ENCODE data around the gene YWHAG. TPM values are rescaled to one million over a fixed set of nuclear protein-coding genes. Genes with fewer than 3 reads are reported as not detected.

YWHAG gene
- total RNA-seq, 1 experiment from 2014 or later: 241 TPM

DNA sequence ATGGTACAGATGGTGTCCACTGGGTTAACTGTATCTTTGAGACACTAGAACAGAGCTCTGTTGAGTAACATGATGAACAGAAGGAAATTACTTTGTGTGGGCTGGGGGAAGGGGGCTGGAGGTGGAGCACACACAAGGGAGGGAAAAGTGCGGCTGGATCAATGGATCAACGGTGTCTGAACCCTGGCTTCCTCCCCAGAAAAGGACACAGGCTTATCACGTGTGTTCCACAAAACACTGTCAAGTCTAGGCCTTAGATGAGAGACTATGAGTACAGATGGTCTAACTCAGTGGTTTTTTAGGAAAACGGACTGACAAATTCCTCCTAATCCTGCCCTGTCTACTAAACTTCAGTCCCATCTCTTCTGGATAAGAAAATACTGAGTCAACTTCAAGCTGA lies 28.5 kb downstream of the YWHAG start:
- H3K27me3 Mint-ChIP-seq (ENCODE audit: low read depth): no peaks in the 10 kb centered on the region
- H3K36me3 Mint-ChIP-seq (ENCODE audit: insufficient read depth in 1 of 3, low read depth in 3 of 3): peaks cover 37 to 69% (median 60%) of the 10 kb centered on the region in 3 experiments; a peak in 6 of 7 replicates

More for the DNA sequence above, 28.5 kb downstream of the YWHAG start:
- Mint-ChIP-seq H3K27ac (peak overlapping the region in 2 of 3 experiments; percentile 26 to 46; a peak in 3 of 7 replicates), H3K4me3 (no peak overlapping the region), H3K4me1 (peaks cover 3 to 11% of the 10 kb centered on the region in 2 experiments; a peak in 2 of 4 replicates), H3K9me3 (no peaks in the 10 kb centered on the region)
- Histone ChIP-seq H3K14ac (ENCODE audit: insufficient read depth, low read length) (no peak overlapping the region), H3T11ph (ENCODE audit: low read length) (no peak overlapping the region), H3K9me3 (ENCODE audit: control insufficient read depth, low read depth, low read length) (no peaks in the 10 kb centered on the region), H4K91ac (ENCODE audit: insufficient read length, low read depth, low read length) (no peak overlapping the region), H2BK120ac (ENCODE audit: low read depth, low read length, poor library complexity, severe bottlenecking) (no peak overlapping the region), H3K9ac (ENCODE audit: extremely low read depth, insufficient read length, low read length) (no peak overlapping the region), H2BK12ac (ENCODE audit: insufficient read length, low read depth, low read length) (no peak overlapping the region), H2AFZ (ENCODE audit: low read length) (no peak overlapping the region), H3K4me1 (ENCODE audit: insufficient read depth, low read length) (no peaks in the 10 kb centered on the region; the same call in 1 of the 2 replicates), H3K18ac (ENCODE audit: insufficient read length, low read depth, low read length) (no peak overlapping the region), H3K56ac (ENCODE audit: insufficient read length, low read depth, low read length) (no peak overlapping the region), H2BK15ac (ENCODE audit: low read depth, low read length) (no peak overlapping the region), H3K23me2 (ENCODE audit: insufficient read length, low read depth, low read length, poor library complexity, severe bottlenecking) (no peaks in the 10 kb centered on the region), H3K79me1 (ENCODE audit: insufficient read depth, low read depth, low read length, poor library complexity, severe bottlenecking) (peaks cover 7% of the 10 kb centered on the region), H3K4me2 (ENCODE audit: insufficient read depth, insufficient read length, low read length) (no peak overlapping the region), H2BK20ac (ENCODE audit: low read depth, low read length, poor library complexity, severe bottlenecking) (no peak overlapping the region), H4K8ac (replicated peaks; ENCODE audit: insufficient read length, low read depth, low read length) (no peak overlapping the region), H2AK5ac (ENCODE audit: insufficient read length, low read length) (no peak overlapping the region), H4K20me1 (ENCODE audit: control insufficient read depth, insufficient read depth, insufficient read length) (no peaks in the 10 kb centered on the region), H4K5ac (ENCODE audit: insufficient read length, low read depth, low read length) (no peak overlapping the region), H3K4ac (ENCODE audit: low read depth, low read length) (no peak overlapping the region), H3K27me3 (ENCODE audit: insufficient read depth, low read length) (no peaks in the 10 kb centered on the region), H3K27ac (ENCODE audit: insufficient read length, low read depth, low read length) (no peak overlapping the region), H2BK5ac (ENCODE audit: insufficient read length, low read length) (no peak overlapping the region), H3K23ac (ENCODE audit: insufficient read length, low read depth, low read length) (no peak overlapping the region), H3K79me2 (ENCODE audit: insufficient read depth, low read length) (peaks cover 41% of the 10 kb centered on the region; the same call in 1 of the 2 replicates)
- no CpG with 5 or more reads among the region's 4 CpGs for WGBS (ENCODE audit: extremely low coverage, insufficient read length, low lambda C conversion rate)
- DNase-seq: no peak
- TF ChIP-seq, protein P1, sequence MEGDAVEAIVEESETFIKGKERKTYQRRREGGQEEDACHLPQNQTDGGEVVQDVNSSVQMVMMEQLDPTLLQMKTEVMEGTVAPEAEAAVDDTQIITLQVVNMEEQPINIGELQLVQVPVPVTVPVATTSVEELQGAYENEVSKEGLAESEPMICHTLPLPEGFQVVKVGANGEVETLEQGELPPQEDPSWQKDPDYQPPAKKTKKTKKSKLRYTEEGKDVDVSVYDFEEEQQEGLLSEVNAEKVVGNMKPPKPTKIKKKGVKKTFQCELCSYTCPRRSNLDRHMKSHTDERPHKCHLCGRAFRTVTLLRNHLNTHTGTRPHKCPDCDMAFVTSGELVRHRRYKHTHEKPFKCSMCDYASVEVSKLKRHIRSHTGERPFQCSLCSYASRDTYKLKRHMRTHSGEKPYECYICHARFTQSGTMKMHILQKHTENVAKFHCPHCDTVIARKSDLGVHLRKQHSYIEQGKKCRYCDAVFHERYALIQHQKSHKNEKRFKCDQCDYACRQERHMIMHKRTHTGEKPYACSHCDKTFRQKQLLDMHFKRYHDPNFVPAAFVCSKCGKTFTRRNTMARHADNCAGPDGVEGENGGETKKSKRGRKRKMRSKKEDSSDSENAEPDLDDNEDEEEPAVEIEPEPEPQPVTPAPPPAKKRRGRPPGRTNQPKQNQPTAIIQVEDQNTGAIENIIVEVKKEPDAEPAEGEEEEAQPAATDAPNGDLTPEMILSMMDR (conservative IDR thresholded peaks at IDR 0.05): no peak
